KOPT-K1 (cell line): ENCODE results near the gene SLC1A2.

Source experiments
- H3K27ac ChIP-seq: fragments of 200-600 bp; sonication (generic); 2 replicates; pipeline ENCODE4 v1.5.1; 2016; ENCODE audit warnings: antibody characterized with exemption, mild to moderate bottlenecking, low read depth, low read length; ENCODE audit not compliant: poor library complexity, severe bottlenecking
- H3K36me3 ChIP-seq: fragments of 200-600 bp; sonication (generic); 2 replicates; pipeline ENCODE4 v1.5.1; 2017; ENCODE audit warnings: antibody characterized with exemption, mild to moderate bottlenecking, low read length, moderate library complexity; ENCODE audit not compliant: insufficient read depth
- H3K9me3 ChIP-seq: fragments of 200-600 bp; sonication (generic); 2 replicates; pipeline ENCODE4 v1.5.1; 2017; ENCODE audit warnings: antibody characterized with exemption, low read length, mild to moderate bottlenecking; ENCODE audit not compliant: insufficient read depth, poor library complexity, severe bottlenecking

SLC1A2 gene

GRCh38 chr11:35419184-35419829 is at the start of gene SLC1A2:
Gene SLC1A2, minus strand, starts transcription at chr11:35419558. Its CDS starts 592 bp downstream, at chr11:35418966.
- peaks cover 16% of the 10 kb centered on the region for H3K9me3 ChIP-seq
- H3K27ac ChIP-seq: no peak within 1 kb of the TSS
- H3K36me3 ChIP-seq: no peaks in the 10 kb centered on the region

- Histone ChIP-seq H3K9me3 (no peaks in the 10 kb centered on the region), H3K36me3 (no peaks in the 10 kb centered on the region), H3K27ac (no peak overlapping the region)
These were observed 46.7 kb upstream of the SLC1A2 start for GRCh38 chr11:35466058-35466457.

GRCh38 chr11:35464308-35464707 is 45.0 kb upstream of the SLC1A2 start:
- H3K9me3 ChIP-seq: no peaks in the 10 kb centered on the region
- H3K27ac ChIP-seq: no peak overlapping the region
- no peaks in the 10 kb centered on the region for H3K36me3 ChIP-seq

GRCh38 chr11:35463331-35463751 is 44.0 kb upstream of the SLC1A2 start:
- Histone ChIP-seq H3K27ac (no peak overlapping the region), H3K9me3 (no peaks in the 10 kb centered on the region), H3K36me3 (no peaks in the 10 kb centered on the region)

- Histone ChIP-seq H3K36me3 (no peaks in the 10 kb centered on the region), H3K9me3 (no peaks in the 10 kb centered on the region), H3K27ac (no peak overlapping the region)
These were observed 42.7 kb upstream of the SLC1A2 start for GRCh38 chr11:35461917-35462538.

GRCh38 chr11:35459489-35459888 is 40.1 kb upstream of the SLC1A2 start:
- H3K36me3 ChIP-seq: no peaks in the 10 kb centered on the region
- no peak overlapping the region for H3K27ac ChIP-seq
- H3K9me3 ChIP-seq: no peaks in the 10 kb centered on the region

GRCh38 chr11:35458846-35459245 is 39.5 kb upstream of the SLC1A2 start:
- H3K36me3 ChIP-seq: no peaks in the 10 kb centered on the region
- no peaks in the 10 kb centered on the region for H3K9me3 ChIP-seq
- no peak overlapping the region for H3K27ac ChIP-seq

GRCh38 chr11:35454362-35454761 is 35.0 kb upstream of the SLC1A2 start:
- Histone ChIP-seq H3K36me3 (no peaks in the 10 kb centered on the region), H3K9me3 (no peaks in the 10 kb centered on the region), H3K27ac (no peak overlapping the region)

GRCh38 chr11:35436581-35437250 is 17.4 kb upstream of the SLC1A2 start:
- no peaks in the 10 kb centered on the region for H3K36me3 ChIP-seq
- no peak overlapping the region for H3K27ac ChIP-seq
- no peaks in the 10 kb centered on the region for H3K9me3 ChIP-seq

GRCh38 chr11:35433588-35433987 is 14.2 kb upstream of the SLC1A2 start:
- H3K9me3 ChIP-seq: no peaks in the 10 kb centered on the region
- no peaks in the 10 kb centered on the region for H3K36me3 ChIP-seq
- no peak overlapping the region for H3K27ac ChIP-seq

GRCh38 chr11:35432464-35432863 is 13.1 kb upstream of the SLC1A2 start:
- no peaks in the 10 kb centered on the region for H3K36me3 ChIP-seq
- H3K27ac ChIP-seq: no peak overlapping the region
- no peaks in the 10 kb centered on the region for H3K9me3 ChIP-seq

GRCh38 chr11:35427071-35427470 is 7.7 kb upstream of the SLC1A2 start:
- Histone ChIP-seq H3K36me3 (no peaks in the 10 kb centered on the region), H3K9me3 (no peaks in the 10 kb centered on the region), H3K27ac (no peak overlapping the region)

- Histone ChIP-seq H3K36me3 (no peaks in the 10 kb centered on the region), H3K27ac (no peak overlapping the region), H3K9me3 (no peaks in the 10 kb centered on the region)
These were observed 7.0 kb upstream of the SLC1A2 start for GRCh38 chr11:35426351-35426750.

GRCh38 chr11:35425603-35426212 is 6.3 kb upstream of the SLC1A2 start:
- no peaks in the 10 kb centered on the region for H3K36me3 ChIP-seq
- H3K27ac ChIP-seq: no peak overlapping the region
- no peaks in the 10 kb centered on the region for H3K9me3 ChIP-seq

- Histone ChIP-seq H3K27ac (no peak overlapping the region), H3K9me3 (no peaks in the 10 kb centered on the region), H3K36me3 (no peaks in the 10 kb centered on the region)
These were observed 5.0 kb upstream of the SLC1A2 start for GRCh38 chr11:35424157-35424940.
